LNCaP clone FGC (cell line): ENCODE data around the gene TREML4.
"Not testable (repeated sequence)": the region's sequence is repeated elsewhere in the genome, so short reads cannot be mapped to it uniquely, and the experiment has no call there.

Source experiments
- DNase-seq: peaks from one replicate; pipeline ENCODE4 v3.0.0-alpha.2; 2011; ENCODE audit warnings: low read depth
- H3K4me3 ChIP-seq: 2 replicates; pipeline ENCODE4 v1.5.1; 2011; ENCODE audit warnings: mild to moderate bottlenecking, low read depth, low read length, control low read depth
- TF ChIP-seq, protein P1 (sequence below): IDR thresholded peaks from 2 replicates; pipeline ENCODE4 v1.5.1; 2012; ENCODE audit warnings: mild to moderate bottlenecking; ENCODE audit not compliant: control insufficient read depth, insufficient read depth; ENCODE audit errors: extremely low read depth

TREML4 gene

DNA sequence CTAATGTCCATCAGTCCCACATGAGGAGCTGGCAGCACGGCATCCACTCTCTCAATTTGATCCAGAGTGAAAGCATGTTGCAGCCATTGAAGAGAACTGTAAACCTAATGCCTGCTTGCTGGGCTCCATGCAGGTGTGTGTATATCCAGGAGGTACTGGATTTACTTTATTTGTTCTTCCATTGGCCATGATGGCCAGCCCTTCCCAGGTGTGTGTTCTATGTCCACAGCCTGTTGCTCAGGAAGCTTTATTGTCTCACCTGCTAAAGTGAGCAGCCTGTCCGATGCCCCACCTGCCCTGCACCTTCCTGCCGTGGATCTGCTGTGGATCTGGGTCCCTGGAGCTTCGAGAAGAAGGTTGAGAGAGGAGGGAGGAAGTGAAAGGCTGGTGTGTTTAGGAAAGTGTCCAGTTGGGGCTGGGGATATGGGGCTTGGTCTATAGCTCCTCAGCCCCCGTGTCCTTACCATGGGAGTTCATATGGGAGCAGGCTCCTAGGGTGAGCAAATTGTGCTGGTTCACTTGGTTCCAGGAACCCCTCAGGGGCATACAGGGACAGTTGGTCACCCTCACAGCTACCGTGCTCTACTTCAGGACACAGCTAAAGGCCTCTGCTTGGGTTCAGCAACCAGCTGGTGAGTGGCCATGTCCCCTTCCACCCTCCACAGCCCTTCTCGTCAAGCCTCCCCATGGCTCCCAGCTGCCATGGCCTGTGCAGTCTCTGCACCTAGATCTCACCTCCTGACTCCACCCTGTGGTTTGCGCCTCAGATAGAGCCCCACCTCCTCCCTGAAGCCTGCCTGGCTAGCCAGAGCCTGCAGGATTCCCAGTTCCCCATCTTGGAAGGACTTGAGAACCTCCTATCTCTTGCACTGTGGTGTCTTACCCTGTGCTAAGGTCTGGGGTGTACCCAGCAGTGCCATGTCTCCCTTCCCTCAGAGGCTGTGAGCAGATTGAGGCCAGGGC, 39.9 kb upstream of the TREML4 start:
- DNase-seq = no peak
- TF ChIP-seq, protein P1, sequence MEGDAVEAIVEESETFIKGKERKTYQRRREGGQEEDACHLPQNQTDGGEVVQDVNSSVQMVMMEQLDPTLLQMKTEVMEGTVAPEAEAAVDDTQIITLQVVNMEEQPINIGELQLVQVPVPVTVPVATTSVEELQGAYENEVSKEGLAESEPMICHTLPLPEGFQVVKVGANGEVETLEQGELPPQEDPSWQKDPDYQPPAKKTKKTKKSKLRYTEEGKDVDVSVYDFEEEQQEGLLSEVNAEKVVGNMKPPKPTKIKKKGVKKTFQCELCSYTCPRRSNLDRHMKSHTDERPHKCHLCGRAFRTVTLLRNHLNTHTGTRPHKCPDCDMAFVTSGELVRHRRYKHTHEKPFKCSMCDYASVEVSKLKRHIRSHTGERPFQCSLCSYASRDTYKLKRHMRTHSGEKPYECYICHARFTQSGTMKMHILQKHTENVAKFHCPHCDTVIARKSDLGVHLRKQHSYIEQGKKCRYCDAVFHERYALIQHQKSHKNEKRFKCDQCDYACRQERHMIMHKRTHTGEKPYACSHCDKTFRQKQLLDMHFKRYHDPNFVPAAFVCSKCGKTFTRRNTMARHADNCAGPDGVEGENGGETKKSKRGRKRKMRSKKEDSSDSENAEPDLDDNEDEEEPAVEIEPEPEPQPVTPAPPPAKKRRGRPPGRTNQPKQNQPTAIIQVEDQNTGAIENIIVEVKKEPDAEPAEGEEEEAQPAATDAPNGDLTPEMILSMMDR = no peak
- no peak overlapping the region for H3K4me3 ChIP-seq

- not testable (repeated sequence) for DNase-seq, H3K4me3 ChIP-seq
Measured at GRCh38 chr6:41189046-41189445, 39.1 kb upstream of the TREML4 start.

DNA sequence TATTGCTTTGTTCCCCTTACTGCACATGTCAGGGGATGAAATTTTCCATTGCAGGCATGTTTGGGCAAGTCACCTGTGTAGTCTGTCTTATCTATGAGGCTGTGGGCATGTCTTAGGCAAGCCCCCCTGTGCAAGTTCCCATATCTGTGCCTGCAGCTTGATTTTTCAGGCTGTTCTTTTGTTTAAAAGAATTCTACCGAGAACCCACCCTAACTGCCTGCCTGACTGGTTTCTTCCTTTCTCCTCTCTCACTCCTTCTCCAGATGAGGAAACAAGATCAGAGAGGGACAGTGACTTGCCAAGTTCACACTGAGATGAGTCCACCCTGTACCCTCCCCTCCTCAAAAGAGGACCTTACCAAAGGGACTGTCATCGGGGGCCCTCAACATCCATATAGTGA, 38.2 kb upstream of the TREML4 start:
- DNase-seq = no peak
- H3K4me3 ChIP-seq = no peak overlapping the region
- TF ChIP-seq, protein P1 = no peak

- no peak for DNase-seq
- no peak overlapping the region for H3K4me3 ChIP-seq
- TF ChIP-seq, protein P1 = no peak
Measured at GRCh38 chr6:41190791-41191190, 37.4 kb upstream of the TREML4 start.

DNA sequence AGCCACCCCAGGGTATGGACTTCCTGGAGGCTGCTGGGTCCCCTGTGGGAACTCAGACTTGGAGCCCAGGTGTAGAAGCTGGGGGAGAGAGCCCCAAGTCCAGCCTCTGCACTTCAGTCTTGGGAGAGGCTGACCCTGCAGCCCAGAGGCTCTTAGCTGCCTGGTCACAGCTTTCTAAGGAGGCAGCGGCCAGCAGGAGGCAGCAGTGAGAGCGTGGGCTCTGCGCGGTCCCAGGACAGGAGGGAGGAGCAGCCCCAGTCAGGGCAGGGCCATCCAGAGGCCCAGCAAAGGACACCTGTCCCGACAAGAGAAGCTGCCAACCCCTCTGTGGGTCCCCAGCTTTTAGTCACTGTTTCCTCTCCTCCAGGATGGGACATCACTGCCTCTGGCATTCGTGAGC, 36.6 kb upstream of the TREML4 start:
- TF ChIP-seq, protein P1 = peak; percentile 76
- DNase-seq = no peak
- no peak overlapping the region for H3K4me3 ChIP-seq

DNA sequence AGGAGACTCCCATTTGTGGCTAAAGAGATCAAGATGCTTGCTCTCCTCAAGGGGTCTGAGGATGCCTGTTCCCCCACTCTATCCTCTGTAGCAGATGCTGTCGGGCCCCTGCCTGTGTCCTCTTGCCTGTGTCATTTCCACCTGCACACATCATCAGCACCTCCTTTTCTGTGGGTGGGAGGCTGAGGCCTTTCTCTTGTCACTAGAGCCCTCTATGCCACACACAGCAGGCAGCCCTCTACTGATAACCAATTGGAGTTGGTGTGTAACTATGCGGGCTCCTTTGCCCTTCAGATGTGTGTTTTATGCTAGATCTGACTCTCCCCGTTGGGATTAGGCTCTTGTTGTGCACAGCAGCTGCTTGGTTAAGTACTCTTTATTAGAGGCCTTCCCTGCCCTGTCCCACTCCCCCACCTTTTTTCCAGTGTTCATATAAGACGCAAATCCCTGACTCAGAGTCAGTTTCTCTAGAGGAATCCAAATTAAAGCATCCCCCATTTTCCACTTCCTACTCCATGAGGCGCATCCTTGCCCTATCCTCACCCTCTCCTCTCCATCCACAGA, 34.9 kb upstream of the TREML4 start:
- TF ChIP-seq, protein P1 = no peak
- H3K4me3 ChIP-seq = no peak overlapping the region
- no peak for DNase-seq

GRCh38 chr6:41193884-41194283, 34.3 kb upstream of the TREML4 start:
- TF ChIP-seq, protein P1 = no peak
- H3K4me3 ChIP-seq = no peak overlapping the region
- no peak for DNase-seq
